Neural cell (in vitro differentiated cells): ENCODE data around the gene NFIB. TPM values are rescaled to one million over a fixed set of nuclear protein-coding genes. Genes with fewer than 3 reads are reported as not detected.

Experiments
- H2AFZ ChIP-seq: fragments of 200-600, 300-800 bp; sonication (generic), shearing (Covaris generic); 2 replicates; pipeline ENCODE4 v1.6.0; 2014; ENCODE audit warnings: low read depth, mild to moderate bottlenecking, antibody characterized with exemption, low read length, moderate library complexity
- H3F3A ChIP-seq: fragments of 200-600 bp; shearing (Covaris generic); 2 replicates; pipeline ENCODE4 v1.6.1; 2016; ENCODE audit warnings: mild to moderate bottlenecking, moderate library complexity, mixed read lengths, antibody characterized with exemption, low read length; ENCODE audit not compliant: insufficient read depth, poor library complexity, severe bottlenecking
- H3K27ac ChIP-seq: fragments of 200-600, 300-800 bp; sonication (generic), shearing (Covaris generic); 2 replicates; pipeline ENCODE4 v1.5.1; 2014; ENCODE audit warnings: mild to moderate bottlenecking, low read length, moderate library complexity
- H3K27me3 ChIP-seq: fragments of 300-800, 200-600 bp; sonication (generic), shearing (Covaris generic); 2 replicates; pipeline ENCODE4 v1.6.0; 2014; ENCODE audit warnings: mild to moderate bottlenecking, low read depth, low read length, moderate library complexity; ENCODE audit not compliant: insufficient read depth
- H3K36me3 ChIP-seq: fragments of 300-800, 200-600 bp; sonication (generic), shearing (Covaris generic); 2 replicates; pipeline ENCODE4 v1.5.1; 2014; ENCODE audit warnings: mild to moderate bottlenecking, antibody characterized with exemption, low read length, moderate library complexity; ENCODE audit not compliant: insufficient read depth
- H3K4me2 ChIP-seq: fragments of 300-800, 200-600 bp; sonication (generic), shearing (Covaris generic); 2 replicates; pipeline ENCODE4 v1.6.0; 2014; ENCODE audit warnings: mild to moderate bottlenecking, low read length
- H3K4me3 ChIP-seq: fragments of 300-800, 200-600 bp; sonication (generic), shearing (Covaris generic); 2 replicates; pipeline ENCODE4 v1.5.1; 2014; ENCODE audit warnings: mild to moderate bottlenecking, low read length, moderate library complexity
- H3K79me2 ChIP-seq: fragments of 200-600 bp; shearing (Covaris generic); replicated peaks from 2 replicates; pipeline ENCODE4 v1.6.0; 2014; ENCODE audit warnings: mild to moderate bottlenecking, low read length, moderate library complexity; ENCODE audit not compliant: insufficient read depth
- H3K9ac ChIP-seq: fragments of 300-800, 200-600 bp; sonication (generic), shearing (Covaris generic); 2 replicates; pipeline ENCODE4 v1.6.1; 2016; ENCODE audit warnings: mild to moderate bottlenecking, low read length, mixed read lengths
- H3K9me2 ChIP-seq: fragments of 200-600 bp; shearing (Covaris generic); 2 replicates; pipeline ENCODE4 v1.6.1; 2016; ENCODE audit warnings: mild to moderate bottlenecking, low read length, mixed read lengths; ENCODE audit not compliant: insufficient read depth
- H3K9me3 ChIP-seq: fragments of 200-600, 300-800 bp; sonication (generic), shearing (Covaris generic); 2 replicates; pipeline ENCODE4 v1.6.1; 2016; ENCODE audit warnings: mild to moderate bottlenecking, mixed run types, low read length, moderate library complexity, mixed read lengths
- H4K20me1 ChIP-seq: fragments of 200-600 bp; shearing (Covaris generic); 2 replicates; pipeline ENCODE4 v1.6.1; 2016; ENCODE audit warnings: mild to moderate bottlenecking, mixed run types; ENCODE audit not compliant: insufficient read depth
- EP300 ChIP-seq: fragments of 450-650 bp; conservative IDR thresholded peaks from 2 replicates; pipeline ENCODE4 v1.6.1; 2014; ENCODE audit warnings: antibody characterized with exemption, mild to moderate bottlenecking, moderate library complexity; ENCODE audit not compliant: poor library complexity, severe bottlenecking
- EZH2 ChIP-seq: fragments of 200-600, 300-800 bp; shearing (Covaris generic), sonication (generic); IDR thresholded peaks from 2 replicates; pipeline ENCODE4 v1.6.1; 2014; ENCODE audit warnings: antibody characterized with exemption, low read length, borderline replicate concordance, mild to moderate bottlenecking; ENCODE audit not compliant: insufficient read depth, poor library complexity, severe bottlenecking
- MXI1 ChIP-seq: fragments of 450-650 bp; conservative IDR thresholded peaks from 2 replicates; pipeline ENCODE4 v1.6.1; 2014; ENCODE audit warnings: antibody characterized with exemption, mild to moderate bottlenecking; ENCODE audit not compliant: poor library complexity, severe bottlenecking
- POLR2AphosphoS5 ChIP-seq: IDR thresholded peaks from 2 replicates; pipeline ENCODE4 v1.6.1; 2012
- RAD21 ChIP-seq: fragments of 450-650 bp; conservative IDR thresholded peaks from 2 replicates; pipeline ENCODE4 v1.6.1; 2014; ENCODE audit warnings: antibody characterized with exemption, mild to moderate bottlenecking, moderate library complexity
- SMC3 ChIP-seq: fragments of 450-650 bp; conservative IDR thresholded peaks from 2 replicates; pipeline ENCODE4 v1.6.1; 2014; ENCODE audit warnings: antibody characterized with exemption, mild to moderate bottlenecking, moderate library complexity; ENCODE audit not compliant: poor library complexity
- TAF1 ChIP-seq: IDR thresholded peaks from 2 replicates; pipeline ENCODE4 v1.6.1; 2012; ENCODE audit warnings: low read depth
- polyA plus RNA-seq: library from polyadenylated mRNA; depleted of rRNA; stranded (reverse); fragments of >200 nt; gene quantifications from 2 replicates; pipeline ENCODE4 v1.2.3, GENCODE V29; 2014
- TF ChIP-seq, protein P1 (sequence below): fragments of 450-650 bp; IDR thresholded peaks from 2 replicates; pipeline ENCODE4 v1.5.1; 2014; ENCODE audit warnings: antibody characterized with exemption, mild to moderate bottlenecking, moderate library complexity; ENCODE audit not compliant: poor library complexity, severe bottlenecking
- TF ChIP-seq, protein P2 (sequence below): IDR thresholded peaks from 2 replicates; pipeline ENCODE4 v1.6.1; 2012; ENCODE audit warnings: borderline replicate concordance

Gene NFIB
- polyA plus RNA-seq, 1 donor from 2014 or later, result 0.73 TPM

DNA sequence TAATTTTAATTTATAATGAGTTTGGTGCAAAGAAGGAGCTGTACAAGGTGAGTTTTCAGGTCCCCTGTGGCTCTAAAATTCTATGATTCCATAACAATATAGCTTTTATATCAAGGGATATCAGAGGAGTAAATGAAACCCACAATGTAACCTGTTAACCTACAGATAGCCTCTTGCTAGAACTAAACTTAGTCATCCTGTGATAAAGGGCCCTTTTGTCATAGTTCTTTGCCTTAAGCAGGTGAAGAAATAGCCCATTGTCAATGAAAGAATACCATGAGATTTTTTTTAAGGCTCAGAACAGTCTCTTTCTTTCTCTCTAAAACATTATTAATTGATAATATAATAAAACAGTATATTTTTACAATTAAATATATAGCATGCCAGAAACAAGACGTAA is 127.8 kb downstream of the NFIB start:
- Histone ChIP-seq H3K79me2 (no peaks in the 10 kb centered on the region), H3K9ac (no peak overlapping the region), H3K9me3 (no peaks in the 10 kb centered on the region), H3K36me3 (no peaks in the 10 kb centered on the region), H3K4me2 (no peak overlapping the region), H2AFZ (no peak overlapping the region), H3K4me3 (no peak overlapping the region), H4K20me1 (no peaks in the 10 kb centered on the region), H3K27me3 (no peaks in the 10 kb centered on the region), H3K9me2 (no peaks in the 10 kb centered on the region), H3K27ac (no peak overlapping the region), H3F3A (no peaks in the 10 kb centered on the region)
- TF ChIP-seq EZH2 (no peak), MXI1 (no peak), TAF1 (no peak), SMC3 (no peak), POLR2AphosphoS5 (no peak)
- TF ChIP-seq, protein P1, sequence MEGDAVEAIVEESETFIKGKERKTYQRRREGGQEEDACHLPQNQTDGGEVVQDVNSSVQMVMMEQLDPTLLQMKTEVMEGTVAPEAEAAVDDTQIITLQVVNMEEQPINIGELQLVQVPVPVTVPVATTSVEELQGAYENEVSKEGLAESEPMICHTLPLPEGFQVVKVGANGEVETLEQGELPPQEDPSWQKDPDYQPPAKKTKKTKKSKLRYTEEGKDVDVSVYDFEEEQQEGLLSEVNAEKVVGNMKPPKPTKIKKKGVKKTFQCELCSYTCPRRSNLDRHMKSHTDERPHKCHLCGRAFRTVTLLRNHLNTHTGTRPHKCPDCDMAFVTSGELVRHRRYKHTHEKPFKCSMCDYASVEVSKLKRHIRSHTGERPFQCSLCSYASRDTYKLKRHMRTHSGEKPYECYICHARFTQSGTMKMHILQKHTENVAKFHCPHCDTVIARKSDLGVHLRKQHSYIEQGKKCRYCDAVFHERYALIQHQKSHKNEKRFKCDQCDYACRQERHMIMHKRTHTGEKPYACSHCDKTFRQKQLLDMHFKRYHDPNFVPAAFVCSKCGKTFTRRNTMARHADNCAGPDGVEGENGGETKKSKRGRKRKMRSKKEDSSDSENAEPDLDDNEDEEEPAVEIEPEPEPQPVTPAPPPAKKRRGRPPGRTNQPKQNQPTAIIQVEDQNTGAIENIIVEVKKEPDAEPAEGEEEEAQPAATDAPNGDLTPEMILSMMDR, result no peak
- TF ChIP-seq, protein P2, sequence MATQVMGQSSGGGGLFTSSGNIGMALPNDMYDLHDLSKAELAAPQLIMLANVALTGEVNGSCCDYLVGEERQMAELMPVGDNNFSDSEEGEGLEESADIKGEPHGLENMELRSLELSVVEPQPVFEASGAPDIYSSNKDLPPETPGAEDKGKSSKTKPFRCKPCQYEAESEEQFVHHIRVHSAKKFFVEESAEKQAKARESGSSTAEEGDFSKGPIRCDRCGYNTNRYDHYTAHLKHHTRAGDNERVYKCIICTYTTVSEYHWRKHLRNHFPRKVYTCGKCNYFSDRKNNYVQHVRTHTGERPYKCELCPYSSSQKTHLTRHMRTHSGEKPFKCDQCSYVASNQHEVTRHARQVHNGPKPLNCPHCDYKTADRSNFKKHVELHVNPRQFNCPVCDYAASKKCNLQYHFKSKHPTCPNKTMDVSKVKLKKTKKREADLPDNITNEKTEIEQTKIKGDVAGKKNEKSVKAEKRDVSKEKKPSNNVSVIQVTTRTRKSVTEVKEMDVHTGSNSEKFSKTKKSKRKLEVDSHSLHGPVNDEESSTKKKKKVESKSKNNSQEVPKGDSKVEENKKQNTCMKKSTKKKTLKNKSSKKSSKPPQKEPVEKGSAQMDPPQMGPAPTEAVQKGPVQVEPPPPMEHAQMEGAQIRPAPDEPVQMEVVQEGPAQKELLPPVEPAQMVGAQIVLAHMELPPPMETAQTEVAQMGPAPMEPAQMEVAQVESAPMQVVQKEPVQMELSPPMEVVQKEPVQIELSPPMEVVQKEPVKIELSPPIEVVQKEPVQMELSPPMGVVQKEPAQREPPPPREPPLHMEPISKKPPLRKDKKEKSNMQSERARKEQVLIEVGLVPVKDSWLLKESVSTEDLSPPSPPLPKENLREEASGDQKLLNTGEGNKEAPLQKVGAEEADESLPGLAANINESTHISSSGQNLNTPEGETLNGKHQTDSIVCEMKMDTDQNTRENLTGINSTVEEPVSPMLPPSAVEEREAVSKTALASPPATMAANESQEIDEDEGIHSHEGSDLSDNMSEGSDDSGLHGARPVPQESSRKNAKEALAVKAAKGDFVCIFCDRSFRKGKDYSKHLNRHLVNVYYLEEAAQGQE, result no peak

- Histone ChIP-seq H3K9ac (no peak overlapping the region), H3K4me3 (no peak overlapping the region), H3K4me2 (no peak overlapping the region), H3K36me3 (no peaks in the 10 kb centered on the region), H3K9me3 (no peaks in the 10 kb centered on the region), H3K79me2 (no peaks in the 10 kb centered on the region), H4K20me1 (no peaks in the 10 kb centered on the region), H3K27me3 (no peaks in the 10 kb centered on the region), H2AFZ (no peak overlapping the region), H3K9me2 (no peaks in the 10 kb centered on the region), H3K27ac (no peak overlapping the region), H3F3A (no peaks in the 10 kb centered on the region)
- TF ChIP-seq POLR2AphosphoS5, result no peak
- no peak for TF ChIP-seq EZH2
- TF ChIP-seq SMC3, result no peak
- no peak for TF ChIP-seq EP300
- TF ChIP-seq, protein P1, result no peak
- no peak for TF ChIP-seq TAF1
- no peak for TF ChIP-seq RAD21
- TF ChIP-seq, protein P2, result no peak
- no peak for TF ChIP-seq MXI1
Measured at GRCh38 chr9:14185016-14185415, 128.9 kb downstream of the NFIB start.
